ENCODE data around the gene CERS1. TPM values are rescaled to one million over a fixed set of nuclear protein-coding genes. Genes with fewer than 3 reads are reported as not detected.
A peak's percentile ranks its signal among the peaks of the same experiment; 100 is the strongest.

The CERS1 gene
- total RNA-seq, 4 donors from 2014 or later, result 0.19 to 0.24 TPM; not detected in 2

- no peak for TF ChIP-seq CTCF (IDR thresholded peaks at IDR 0.05)
- DNase-seq (ENCODE audit: low spot score) (no peak), ATAC-seq (ENCODE audit: low FRiP score) (peak; percentile 67)
Measured at GRCh38 chr19:18939922-18940768, 44.2 kb upstream of the CERS1 start.

- no peak for ATAC-seq (ENCODE audit: low FRiP score)
- no peak for TF ChIP-seq CTCF (IDR thresholded peaks at IDR 0.05)
Measured at GRCh38 chr19:18939163-18939562, 43.2 kb upstream of the CERS1 start.

GRCh38 chr19:18933297-18933696 is 37.3 kb upstream of the CERS1 start:
- no peak for ATAC-seq (ENCODE audit: low FRiP score)
- no peak for TF ChIP-seq CTCF (IDR thresholded peaks at IDR 0.05)
- DNase-seq (ENCODE audit: low spot score), result no peak

More at GRCh38 chr19:18939163-18939562, 43.2 kb upstream of the CERS1 start:
- no peak for DNase-seq (ENCODE audit: low spot score)

GRCh38 chr19:18932216-18932841 is 36.4 kb upstream of the CERS1 start:
- no peak for TF ChIP-seq CTCF (IDR thresholded peaks at IDR 0.05)
- ATAC-seq (ENCODE audit: low FRiP score), result peak; percentile 60
- peak; percentile 48 for DNase-seq (ENCODE audit: low spot score)

- DNase-seq (ENCODE audit: low spot score), result no peak
Measured at GRCh38 chr19:18931316-18932162, 35.6 kb upstream of the CERS1 start.

GRCh38 chr19:18929311-18929710 is 33.4 kb upstream of the CERS1 start:
- TF ChIP-seq CTCF (IDR thresholded peaks at IDR 0.05), result no peak
- ATAC-seq (ENCODE audit: low FRiP score) (no peak), DNase-seq (ENCODE audit: low spot score) (no peak)

More at GRCh38 chr19:18931316-18932162, 35.6 kb upstream of the CERS1 start:
- no peak for TF ChIP-seq CTCF (IDR thresholded peaks at IDR 0.05)
- ATAC-seq (ENCODE audit: low FRiP score), result no peak
